Suprapubic skin (tissue), 4 donors: ENCODE measurements around the gene ADGRF4.

Source experiments
- CTCF ChIP-seq, 2 donors: fragments of 200-600 bp in 1 of 2; fragments of 450-650 bp in 1 of 2; sonication (generic) in 1 of 2; IDR thresholded peaks; one replicate each; pipeline ENCODE4 v1.5.1; 2016 to 2019; ENCODE audit warnings: antibody characterized with exemption in 2 of 2, mild to moderate bottlenecking in 1 of 2, moderate library complexity in 1 of 2
- POLR2A ChIP-seq, 2 donors: fragments of 450-650 bp; IDR thresholded peaks; one replicate each; pipeline ENCODE4 v1.6.1; 2017; ENCODE audit warnings: antibody characterized with exemption in 2 of 2, mild to moderate bottlenecking in 2 of 2, moderate library complexity in 2 of 2
- POLR2AphosphoS5 ChIP-seq, 3 donors: sonication (generic); formaldehyde crosslinking; IDR thresholded peaks; one replicate each; pipeline ENCODE4 v1.6.1; 2017; ENCODE audit warnings: antibody characterized with exemption in 3 of 3

GRCh38 chr6:47709160-47709559, 10.8 kb downstream of the ADGRF4 start:
- TF ChIP-seq POLR2AphosphoS5 (IDR thresholded peaks at IDR 0.05), result no peak
- TF ChIP-seq POLR2A (IDR thresholded peaks at IDR 0.05), result no peak
- TF ChIP-seq CTCF (IDR thresholded peaks at IDR 0.05), result no peak
